Stimulated activated CD4-positive, alpha-beta T cell treated with anti-CD3 and anti-CD28 coated beads, Interleukin-4, amount 100 ng/mL, for 1 hour (primary cell): ENCODE results near the gene GALNT12.

Experiments used
- DNase-seq: peaks from one replicate; pipeline ENCODE4 v3.0.0-alpha.2; 2020

GALNT12 gene

GRCh38 chr9:98783518-98784226 is 23.8 kb upstream of the GALNT12 start:
- no peak for DNase-seq

GRCh38 chr9:98784831-98785806 is 22.4 kb upstream of the GALNT12 start:
- no peak for DNase-seq

GRCh38 chr9:98786750-98787510 is 20.5 kb upstream of the GALNT12 start:
- no peak for DNase-seq

GRCh38 chr9:98787766-98788335 is 19.6 kb upstream of the GALNT12 start:
- no peak for DNase-seq

GRCh38 chr9:98789483-98790133 is 17.9 kb upstream of the GALNT12 start:
- no peak for DNase-seq

GRCh38 chr9:98790134-98790841 is 17.2 kb upstream of the GALNT12 start:
- DNase-seq, result no peak

- DNase-seq, result peak; percentile 61
These were observed 16.4 kb upstream of the GALNT12 start for GRCh38 chr9:98790842-98791607.

GRCh38 chr9:98791608-98792490 is 15.6 kb upstream of the GALNT12 start:
- no peak for DNase-seq

GRCh38 chr9:98793031-98793430 is 14.4 kb upstream of the GALNT12 start:
- DNase-seq, result no peak

GRCh38 chr9:98794802-98795201 is 12.7 kb upstream of the GALNT12 start:
- no peak for DNase-seq

- no peak for DNase-seq
These were observed 12.0 kb upstream of the GALNT12 start for GRCh38 chr9:98795295-98795955.

- DNase-seq, result peak; percentile 31
These were observed 11.5 kb upstream of the GALNT12 start for GRCh38 chr9:98795970-98796363.

- DNase-seq, result peak; percentile 85
These were observed 10.9 kb upstream of the GALNT12 start, which contains the start of gene ANKS6 for GRCh38 chr9:98796364-98797101. Gene ANKS6 (minus strand): TSS chr9:98796555. CDS start chr9:98796491, 64 bp downstream.

GRCh38 chr9:98797491-98797890 is 10.0 kb upstream of the GALNT12 start:
- DNase-seq, result no peak

- no peak for DNase-seq
These were observed 9.2 kb upstream of the GALNT12 start for GRCh38 chr9:98798254-98798653.

GRCh38 chr9:98801561-98801960 is 5.9 kb upstream of the GALNT12 start:
- no peak for DNase-seq

- no peak for DNase-seq
These were observed 5.5 kb upstream of the GALNT12 start for GRCh38 chr9:98801969-98802371.

- no peak for DNase-seq
These were observed 3.4 kb upstream of the GALNT12 start for GRCh38 chr9:98804083-98804482.
